ENCODE measurements around the gene ESPNL. TPM values are rescaled to one million over a fixed set of nuclear protein-coding genes. Genes with fewer than 3 reads are reported as not detected.

The ESPNL gene
- total RNA-seq, 1 donor from 2014 or later = 0.40 TPM

DNA sequence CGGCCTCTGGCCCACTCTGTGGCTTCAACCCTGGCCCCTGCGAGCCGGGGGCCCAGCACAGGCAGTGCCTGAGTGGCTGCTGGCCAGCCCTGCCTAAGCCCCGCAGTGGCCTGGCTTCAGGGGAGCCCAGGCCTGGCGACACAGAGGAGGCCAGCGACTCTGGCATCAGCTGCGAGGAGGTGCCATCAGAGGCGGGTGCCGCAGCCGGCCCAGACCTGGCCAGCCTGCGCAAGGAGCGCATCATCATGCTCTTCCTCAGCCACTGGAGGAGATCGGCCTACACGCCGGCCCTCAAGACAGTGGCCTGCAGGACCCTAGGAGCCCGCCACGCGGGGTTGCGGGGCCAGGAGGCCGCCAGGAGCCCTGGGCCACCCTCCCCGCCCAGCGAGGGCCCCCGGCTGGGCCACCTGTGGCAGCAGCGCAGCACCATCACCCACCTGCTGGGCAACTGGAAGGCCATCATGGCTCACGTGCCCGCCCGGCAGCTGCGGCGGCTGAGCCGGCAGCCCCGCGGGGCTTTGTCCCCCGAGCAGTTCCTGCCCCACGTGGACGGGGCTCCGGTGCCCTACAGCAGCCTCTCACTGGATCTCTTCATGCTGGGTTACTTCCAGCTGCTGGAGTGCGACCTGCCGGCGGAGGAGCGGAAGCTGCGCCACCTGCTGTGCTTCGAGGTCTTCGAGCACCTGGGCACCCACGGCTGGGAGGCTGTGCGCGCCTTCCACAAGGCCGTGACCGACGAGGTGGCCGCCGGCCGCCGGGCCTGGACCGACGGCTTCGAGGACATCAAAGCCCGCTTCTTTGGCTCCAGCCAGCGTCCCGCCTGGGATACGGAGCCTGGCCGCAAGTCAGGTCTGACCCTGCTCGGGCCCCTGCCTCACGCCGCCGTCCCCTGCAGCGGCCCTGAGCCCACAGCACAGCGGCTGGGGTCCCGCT is 30.8 kb downstream of the ESPNL start:
- no peaks in the 10 kb centered on the region for H3K27me3 Mint-ChIP-seq (ENCODE audit: low read depth)
- no peak for TF ChIP-seq CTCF (conservative IDR thresholded peaks at IDR 0.05)
- no peaks in the 10 kb centered on the region for H3K9me3 Mint-ChIP-seq
- no peaks in the 10 kb centered on the region for H3K36me3 Mint-ChIP-seq (ENCODE audit: low read depth)
- H3K27ac Mint-ChIP-seq (ENCODE audit: unreplicated experiment) = no peak overlapping the region
- no peak overlapping the region for H3K4me3 Mint-ChIP-seq
- DNase-seq (ENCODE audit: low read depth, low spot score) = no peak
- no peaks in the 10 kb centered on the region for H3K4me1 Mint-ChIP-seq

DNA sequence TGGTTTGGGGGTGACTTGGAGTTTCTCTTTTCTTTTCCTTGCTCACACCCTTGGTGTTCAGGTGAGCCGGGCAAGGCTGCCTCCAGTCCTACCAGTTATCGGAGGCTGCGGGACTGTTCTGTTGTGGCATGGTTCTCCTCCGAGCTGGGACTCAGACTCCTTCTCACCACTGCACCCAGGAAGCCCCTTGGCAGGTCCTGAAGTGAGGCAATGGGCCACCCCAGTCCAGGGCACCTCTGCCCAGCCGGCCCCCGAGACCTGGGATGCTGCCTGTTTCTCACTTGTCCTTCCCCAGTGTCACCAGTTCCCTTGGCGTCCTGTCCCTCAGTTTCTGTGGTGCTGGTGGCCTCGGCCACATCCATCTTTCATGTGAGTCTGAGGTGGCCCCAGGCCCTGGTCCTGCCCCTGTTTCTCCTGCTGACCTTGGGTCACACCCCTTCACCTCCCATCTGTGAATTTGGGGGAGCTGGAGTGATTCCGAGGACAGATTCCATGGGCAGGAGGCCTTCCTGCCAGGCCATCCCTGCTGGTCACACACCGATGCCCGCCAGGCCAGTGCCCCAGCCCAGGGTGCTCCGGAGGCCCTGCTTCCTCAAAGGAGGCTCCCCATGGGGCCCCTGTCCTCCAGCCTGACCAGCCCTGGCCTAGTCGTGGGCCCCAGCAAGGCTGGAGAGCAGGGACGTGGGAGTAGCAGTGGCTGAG is 31.8 kb downstream of the ESPNL start:
- Mint-ChIP-seq H3K4me3 (no peak overlapping the region), H3K4me1 (no peaks in the 10 kb centered on the region), H3K27ac (ENCODE audit: unreplicated experiment) (no peak overlapping the region), H3K36me3 (ENCODE audit: low read depth) (no peaks in the 10 kb centered on the region), H3K9me3 (no peaks in the 10 kb centered on the region), H3K27me3 (ENCODE audit: low read depth) (no peaks in the 10 kb centered on the region)
- DNase-seq (ENCODE audit: low read depth, low spot score) = no peak
- TF ChIP-seq CTCF (conservative IDR thresholded peaks at IDR 0.05) = no peak

DNA sequence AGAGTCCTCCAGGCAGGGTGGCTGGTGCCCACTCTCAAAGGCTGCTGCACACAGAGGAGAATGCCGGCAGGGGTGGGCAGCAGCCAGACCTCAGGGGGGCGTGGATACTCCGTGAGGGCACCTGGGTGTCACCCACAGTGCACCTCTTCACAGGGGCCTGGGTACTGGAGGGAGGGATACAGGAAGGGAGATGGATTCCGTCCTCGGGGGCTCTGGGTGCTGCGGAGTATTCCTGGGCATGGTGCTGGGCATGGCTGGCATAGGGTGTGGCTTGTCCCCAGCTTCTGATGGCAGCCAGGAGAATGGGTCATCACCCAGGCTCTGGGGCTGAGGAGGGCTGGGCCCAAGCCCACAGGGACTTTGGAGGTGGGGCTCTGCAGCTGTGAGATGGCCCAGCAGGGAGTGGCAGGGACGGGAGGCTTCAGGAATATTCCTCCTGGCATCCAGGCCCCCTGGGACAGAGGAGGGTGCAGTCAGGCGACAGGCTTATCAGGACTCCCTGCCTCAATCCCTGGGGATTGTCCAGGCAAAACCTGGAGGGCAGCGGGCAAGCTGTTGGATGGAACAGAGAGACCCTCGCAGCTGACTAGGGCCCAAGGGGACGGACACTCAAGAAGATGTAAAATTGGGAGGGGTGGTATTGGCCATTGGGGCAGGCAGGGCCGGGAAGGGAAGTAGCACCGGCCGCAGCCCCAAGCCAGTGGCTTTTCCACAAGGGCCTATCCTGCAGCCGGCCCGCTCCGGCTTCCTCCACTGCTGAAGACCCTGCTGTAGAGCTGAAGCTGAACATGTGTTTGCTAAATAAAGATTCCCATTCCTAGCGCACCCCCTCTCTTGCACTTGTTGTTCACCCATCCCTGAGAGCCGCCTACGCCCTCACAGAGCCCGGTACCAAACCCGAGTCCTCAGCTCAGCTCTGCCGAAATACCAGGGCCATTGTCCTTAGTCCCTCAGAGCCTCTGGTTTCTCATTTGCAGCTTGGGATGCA is 32.6 kb downstream of the ESPNL start:
- DNase-seq (ENCODE audit: low read depth, low spot score) = no peak
- no peaks in the 10 kb centered on the region for H3K27me3 Mint-ChIP-seq (ENCODE audit: low read depth)
- H3K27ac Mint-ChIP-seq (ENCODE audit: unreplicated experiment) = no peak overlapping the region
- no peaks in the 10 kb centered on the region for H3K36me3 Mint-ChIP-seq (ENCODE audit: low read depth)
- H3K4me3 Mint-ChIP-seq = no peak overlapping the region
- H3K9me3 Mint-ChIP-seq = no peaks in the 10 kb centered on the region
- TF ChIP-seq CTCF (conservative IDR thresholded peaks at IDR 0.05) = no peak
- no peaks in the 10 kb centered on the region for H3K4me1 Mint-ChIP-seq

DNA sequence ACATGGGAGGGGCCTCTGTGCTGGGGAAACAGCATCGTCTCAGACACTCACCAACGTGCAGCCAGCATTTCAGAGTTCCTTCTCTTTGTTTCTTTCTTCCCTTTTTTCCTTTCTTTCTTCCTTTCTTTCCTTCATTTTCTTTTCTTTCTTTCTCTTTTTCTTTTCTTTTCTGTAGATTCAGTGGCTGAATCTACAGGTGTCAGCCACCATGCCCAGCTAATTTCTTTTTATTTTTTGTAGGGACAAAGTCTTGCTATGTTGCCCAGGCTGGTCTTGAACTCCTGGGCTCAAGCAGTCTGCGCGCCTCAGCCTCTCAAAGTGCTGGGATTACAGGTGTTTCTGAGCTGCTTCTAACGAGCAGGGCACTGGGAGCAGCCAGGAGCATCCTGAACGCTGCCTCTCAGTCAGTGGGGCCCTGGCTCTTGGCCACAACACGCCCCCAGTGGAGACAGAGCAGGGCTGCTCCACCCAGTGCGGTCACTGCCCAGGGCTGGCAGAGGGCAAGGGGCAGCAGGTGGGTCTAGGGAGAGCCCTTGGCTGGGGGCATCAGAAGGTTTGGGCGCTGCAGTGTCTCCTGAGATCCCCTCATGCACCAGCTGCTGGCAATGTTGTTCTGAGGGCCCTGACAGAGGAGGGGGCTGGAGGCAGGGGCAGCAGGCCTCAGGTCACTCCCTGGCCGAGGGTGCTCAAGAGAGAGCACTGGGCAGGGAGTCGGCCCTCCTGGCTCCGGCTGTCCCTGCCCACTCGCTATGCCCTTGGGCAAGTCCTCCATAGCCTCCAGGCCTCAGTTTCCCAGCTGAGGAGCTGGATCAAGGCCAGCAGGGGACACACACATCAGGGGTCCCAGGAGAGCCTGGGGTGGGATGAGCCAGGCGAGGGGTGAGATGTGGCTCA is 33.6 kb downstream of the ESPNL start:
- no peak for TF ChIP-seq CTCF (conservative IDR thresholded peaks at IDR 0.05)
- Mint-ChIP-seq H3K4me3 (no peak overlapping the region), H3K9me3 (no peaks in the 10 kb centered on the region), H3K27ac (ENCODE audit: unreplicated experiment) (no peak overlapping the region), H3K36me3 (ENCODE audit: low read depth) (no peaks in the 10 kb centered on the region), H3K27me3 (ENCODE audit: low read depth) (no peaks in the 10 kb centered on the region), H3K4me1 (no peaks in the 10 kb centered on the region)
- no peak for DNase-seq (ENCODE audit: low read depth, low spot score)

Data from neural crest cell (in vitro differentiated cells).